Liver (tissue), 9 donors: ENCODE measurements around the gene EWSR1. TPM values are rescaled to one million over a fixed set of nuclear protein-coding genes. Genes with fewer than 3 reads are reported as not detected.

Source experiments
- DNase-seq: peaks from one replicate; pipeline ENCODE4 v3.0.0-alpha.2; 2017; ENCODE audit warnings: low spot score
- H3K27ac ChIP-seq, 2 donors: one replicate each; pipeline ENCODE4 v1.7.0; 2013; ENCODE audit warnings: inconsistent platforms in 2 of 2, low read length in 2 of 2, control low read depth in 1 of 2, low read depth in 1 of 2, mild to moderate bottlenecking in 1 of 2
- H3K27me3 ChIP-seq, 4 donors: one replicate each; pipeline versions ENCODE4 v1.6.1 to v1.7.0; 2013; ENCODE audit warnings: low read length in 3 of 4, inconsistent platforms in 1 of 4, mild to moderate bottlenecking in 1 of 4, moderate library complexity in 1 of 4; ENCODE audit not compliant: control insufficient read depth in 4 of 4, insufficient read depth in 4 of 4
- H3K36me3 ChIP-seq, 4 donors: one replicate each; pipeline versions ENCODE4 v1.6.1 to v1.7.0; 2013; ENCODE audit warnings: low read length in 3 of 4, mild to moderate bottlenecking in 3 of 4, low read depth in 1 of 4, moderate library complexity in 1 of 4; ENCODE audit not compliant: control insufficient read depth in 4 of 4, insufficient read depth in 3 of 4
- H3K4me1 ChIP-seq, 4 donors: one replicate each; pipeline versions ENCODE4 v1.6.1 to v1.7.0; 2013; ENCODE audit warnings: low read length in 3 of 4, mild to moderate bottlenecking in 3 of 4, moderate library complexity in 1 of 4; ENCODE audit not compliant: control insufficient read depth in 4 of 4, insufficient read depth in 4 of 4
- H3K4me3 ChIP-seq, 3 donors: one replicate each; pipeline versions ENCODE4 v1.6.1 to v1.7.0; 2013; ENCODE audit warnings: low read length in 3 of 3, control low read depth in 1 of 3, low read depth in 1 of 3, mild to moderate bottlenecking in 1 of 3
- H3K9ac ChIP-seq, 2 donors: one replicate each; pipeline ENCODE4 v1.7.0; 2013; ENCODE audit warnings: low read length in 2 of 2, mild to moderate bottlenecking in 2 of 2, moderate library complexity in 2 of 2, control low read depth in 1 of 2, low read depth in 1 of 2
- H3K9me3 ChIP-seq, 4 donors: one replicate each; pipeline versions ENCODE4 v1.6.1 to v1.7.0; 2013; ENCODE audit warnings: low read length in 3 of 4; ENCODE audit not compliant: control insufficient read depth in 4 of 4
- EGR1 ChIP-seq, 2 donors: IDR thresholded peaks; 2 replicates each; pipeline ENCODE4 v1.6.1; 2016 to 2018; ENCODE audit warnings: antibody characterized with exemption in 2 of 2, low read depth in 2 of 2
- FOXA1 ChIP-seq: IDR thresholded peaks from 2 replicates; pipeline ENCODE4 v1.6.1; 2016; ENCODE audit warnings: antibody characterized with exemption
- FOXA2 ChIP-seq: IDR thresholded peaks from 2 replicates; pipeline ENCODE4 v1.6.1; 2016; ENCODE audit warnings: antibody characterized with exemption
- GABPA ChIP-seq, 2 donors: IDR thresholded peaks in 1 of 2; conservative IDR thresholded peaks in 1 of 2; 2 replicates each; pipeline ENCODE4 v1.6.1; 2016; ENCODE audit warnings: antibody characterized with exemption in 2 of 2, mild to moderate bottlenecking in 1 of 2, moderate library complexity in 1 of 2
- HNF4A ChIP-seq, 2 donors: conservative IDR thresholded peaks; 2 replicates each; pipeline ENCODE4 v1.6.1; 2016; ENCODE audit warnings: antibody characterized with exemption in 2 of 2, mild to moderate bottlenecking in 2 of 2
- HNF4G ChIP-seq: IDR thresholded peaks from 2 replicates; pipeline ENCODE4 v1.6.1; 2016; ENCODE audit warnings: antibody characterized with exemption
- JUND ChIP-seq, 2 donors: IDR thresholded peaks; 2 replicates each; pipeline ENCODE4 v1.6.1; 2016; ENCODE audit warnings: antibody characterized with exemption in 2 of 2
- NR2F2 ChIP-seq: IDR thresholded peaks from 2 replicates; pipeline ENCODE4 v1.6.1; 2016; ENCODE audit warnings: antibody characterized with exemption
- RAD21 ChIP-seq, 2 donors: IDR thresholded peaks; 2 replicates each; pipeline ENCODE4 v1.6.1; 2016; ENCODE audit warnings: antibody characterized with exemption in 2 of 2, mild to moderate bottlenecking in 2 of 2
- RXRA ChIP-seq, 2 donors: IDR thresholded peaks; 2 replicates each; pipeline ENCODE4 v1.6.1; 2017 to 2018; ENCODE audit warnings: antibody characterized with exemption in 2 of 2, mild to moderate bottlenecking in 1 of 2
- SP1 ChIP-seq: IDR thresholded peaks from 2 replicates; pipeline ENCODE4 v1.6.1; 2018; ENCODE audit warnings: antibody characterized with exemption, mild to moderate bottlenecking
- TAF1 ChIP-seq: conservative IDR thresholded peaks from 2 replicates; pipeline ENCODE4 v1.6.1; 2016; ENCODE audit warnings: antibody characterized with exemption, mild to moderate bottlenecking
- YY1 ChIP-seq: IDR thresholded peaks from 2 replicates; pipeline ENCODE4 v1.6.1; 2016; ENCODE audit warnings: antibody characterized with exemption, mild to moderate bottlenecking
- ZBTB33 ChIP-seq: IDR thresholded peaks from 2 replicates; pipeline ENCODE4 v1.6.1; 2016; ENCODE audit warnings: antibody characterized with exemption
- WGBS: extraction: QIAGEN DNeasy Blood & Tissue Kit; methylation state at CpG from one replicate; pipeline ENCODE4 v1.1.7; 2013; 5-methylcytosine and 5-hydroxymethylcytosine counted together
- polyA plus RNA-seq, 2 donors: library from polyadenylated mRNA; stranded (reverse) in 1 of 2; unstranded in 1 of 2; fragments of 200-250 nt in 1 of 2; fragments of >200 nt in 1 of 2; fragmentation: Nextera tagmentation in 1 of 2; extraction: Ambion mirVana in 1 of 2; gene quantifications; one replicate each; pipeline versions ENCODE4 v1.2.1 to v1.2.3, GENCODE V29; 2013 to 2015
- total RNA-seq, 2 donors: library from RNA; depleted of rRNA; stranded (reverse); fragments of >200 nt; gene quantifications; one replicate each; pipeline ENCODE4 v1.2.3, GENCODE V29; 2014
- TF ChIP-seq, protein P1 (sequence below): IDR thresholded peaks from 2 replicates; pipeline ENCODE4 v1.6.1; 2016; ENCODE audit warnings: antibody characterized with exemption
- TF ChIP-seq, protein P2 (sequence below): IDR thresholded peaks from 2 replicates; pipeline ENCODE4 v1.6.1; 2016; ENCODE audit warnings: antibody characterized with exemption, mild to moderate bottlenecking
- TF ChIP-seq, protein P3 (sequence below): IDR thresholded peaks from 2 replicates; pipeline ENCODE4 v1.6.1; 2016; ENCODE audit warnings: antibody characterized with exemption
- TF ChIP-seq, protein P4 (sequence below): fragments of 150-350 bp; IDR thresholded peaks from 2 replicates; pipeline ENCODE4 v1.5.1; 2017; ENCODE audit warnings: improper control_type of control experiment, low read depth, low read length; ENCODE audit not compliant: missing input control
- donor health status: healthy.
- donor health status: healthy.
- donor health status: healthy.
- donor health status: healthy.
- donor health status: healthy.

The EWSR1 gene
- total and polyA plus RNA-seq, 4 donors, result 64.8 to 134 (median 78.3) TPM

GRCh38 chr22:29329581-29329980 is 61.5 kb downstream of the EWSR1 start:
- H3K4me1 ChIP-seq, result peaks cover 0 to 8% (median 2%) of the 10 kb centered on the region in 4 donors
- no peaks in the 10 kb centered on the region for H3K9me3 ChIP-seq
- no peak for TF ChIP-seq JUND (IDR thresholded peaks at IDR 0.05)
- no peak for TF ChIP-seq HNF4A (conservative IDR thresholded peaks at IDR 0.05)
- no peak for TF ChIP-seq YY1
- no peak for TF ChIP-seq FOXA2
- TF ChIP-seq, protein P1, sequence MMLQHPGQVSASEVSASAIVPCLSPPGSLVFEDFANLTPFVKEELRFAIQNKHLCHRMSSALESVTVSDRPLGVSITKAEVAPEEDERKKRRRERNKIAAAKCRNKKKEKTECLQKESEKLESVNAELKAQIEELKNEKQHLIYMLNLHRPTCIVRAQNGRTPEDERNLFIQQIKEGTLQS, result no peak
- TF ChIP-seq SP1, result no peak
- TF ChIP-seq, protein P2, sequence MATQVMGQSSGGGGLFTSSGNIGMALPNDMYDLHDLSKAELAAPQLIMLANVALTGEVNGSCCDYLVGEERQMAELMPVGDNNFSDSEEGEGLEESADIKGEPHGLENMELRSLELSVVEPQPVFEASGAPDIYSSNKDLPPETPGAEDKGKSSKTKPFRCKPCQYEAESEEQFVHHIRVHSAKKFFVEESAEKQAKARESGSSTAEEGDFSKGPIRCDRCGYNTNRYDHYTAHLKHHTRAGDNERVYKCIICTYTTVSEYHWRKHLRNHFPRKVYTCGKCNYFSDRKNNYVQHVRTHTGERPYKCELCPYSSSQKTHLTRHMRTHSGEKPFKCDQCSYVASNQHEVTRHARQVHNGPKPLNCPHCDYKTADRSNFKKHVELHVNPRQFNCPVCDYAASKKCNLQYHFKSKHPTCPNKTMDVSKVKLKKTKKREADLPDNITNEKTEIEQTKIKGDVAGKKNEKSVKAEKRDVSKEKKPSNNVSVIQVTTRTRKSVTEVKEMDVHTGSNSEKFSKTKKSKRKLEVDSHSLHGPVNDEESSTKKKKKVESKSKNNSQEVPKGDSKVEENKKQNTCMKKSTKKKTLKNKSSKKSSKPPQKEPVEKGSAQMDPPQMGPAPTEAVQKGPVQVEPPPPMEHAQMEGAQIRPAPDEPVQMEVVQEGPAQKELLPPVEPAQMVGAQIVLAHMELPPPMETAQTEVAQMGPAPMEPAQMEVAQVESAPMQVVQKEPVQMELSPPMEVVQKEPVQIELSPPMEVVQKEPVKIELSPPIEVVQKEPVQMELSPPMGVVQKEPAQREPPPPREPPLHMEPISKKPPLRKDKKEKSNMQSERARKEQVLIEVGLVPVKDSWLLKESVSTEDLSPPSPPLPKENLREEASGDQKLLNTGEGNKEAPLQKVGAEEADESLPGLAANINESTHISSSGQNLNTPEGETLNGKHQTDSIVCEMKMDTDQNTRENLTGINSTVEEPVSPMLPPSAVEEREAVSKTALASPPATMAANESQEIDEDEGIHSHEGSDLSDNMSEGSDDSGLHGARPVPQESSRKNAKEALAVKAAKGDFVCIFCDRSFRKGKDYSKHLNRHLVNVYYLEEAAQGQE, result no peak
- no peak for TF ChIP-seq FOXA1
- TF ChIP-seq, protein P3, sequence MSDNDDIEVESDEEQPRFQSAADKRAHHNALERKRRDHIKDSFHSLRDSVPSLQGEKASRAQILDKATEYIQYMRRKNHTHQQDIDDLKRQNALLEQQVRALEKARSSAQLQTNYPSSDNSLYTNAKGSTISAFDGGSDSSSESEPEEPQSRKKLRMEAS, result no peak
- TF ChIP-seq RAD21 (IDR thresholded peaks at IDR 0.05), result no peak
- no peak for TF ChIP-seq EGR1 (IDR thresholded peaks at IDR 0.05; ENCODE audit: low read depth in 2 of 2)
- TF ChIP-seq HNF4G, result no peak
- TF ChIP-seq, protein P4, sequence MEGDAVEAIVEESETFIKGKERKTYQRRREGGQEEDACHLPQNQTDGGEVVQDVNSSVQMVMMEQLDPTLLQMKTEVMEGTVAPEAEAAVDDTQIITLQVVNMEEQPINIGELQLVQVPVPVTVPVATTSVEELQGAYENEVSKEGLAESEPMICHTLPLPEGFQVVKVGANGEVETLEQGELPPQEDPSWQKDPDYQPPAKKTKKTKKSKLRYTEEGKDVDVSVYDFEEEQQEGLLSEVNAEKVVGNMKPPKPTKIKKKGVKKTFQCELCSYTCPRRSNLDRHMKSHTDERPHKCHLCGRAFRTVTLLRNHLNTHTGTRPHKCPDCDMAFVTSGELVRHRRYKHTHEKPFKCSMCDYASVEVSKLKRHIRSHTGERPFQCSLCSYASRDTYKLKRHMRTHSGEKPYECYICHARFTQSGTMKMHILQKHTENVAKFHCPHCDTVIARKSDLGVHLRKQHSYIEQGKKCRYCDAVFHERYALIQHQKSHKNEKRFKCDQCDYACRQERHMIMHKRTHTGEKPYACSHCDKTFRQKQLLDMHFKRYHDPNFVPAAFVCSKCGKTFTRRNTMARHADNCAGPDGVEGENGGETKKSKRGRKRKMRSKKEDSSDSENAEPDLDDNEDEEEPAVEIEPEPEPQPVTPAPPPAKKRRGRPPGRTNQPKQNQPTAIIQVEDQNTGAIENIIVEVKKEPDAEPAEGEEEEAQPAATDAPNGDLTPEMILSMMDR, result no peak
- no peak for TF ChIP-seq TAF1
- no peak for TF ChIP-seq NR2F2
- no peak for TF ChIP-seq RXRA (IDR thresholded peaks at IDR 0.05)
- no peak for TF ChIP-seq ZBTB33
- no peak for TF ChIP-seq GABPA (IDR thresholded peaks at IDR 0.05 in 1 of 2, conservative IDR thresholded peaks at IDR 0.05 in 1 of 2)
- H3K4me3 ChIP-seq, result no peak overlapping the region
- WGBS, result 97% methylated on average over 11 of the region's 11 CpGs
- no peak overlapping the region for H3K9ac ChIP-seq
- H3K27ac ChIP-seq, result no peak overlapping the region
- H3K27me3 ChIP-seq, result no peaks in the 10 kb centered on the region
- H3K36me3 ChIP-seq, result peaks cover 5 to 50% (median 10%) of the 10 kb centered on the region in 4 donors
- no peak for DNase-seq
